Transverse colon (tissue), 4 donors: ENCODE measurements around the gene CLK4.

Source experiments
- CTCF ChIP-seq, 5 experiments: fragments of 200-600 bp in 3 of 5; fragments of 450-650 bp in 2 of 5; sonication (generic) in 3 of 5; IDR thresholded peaks; 1 replicate in 2 of 5; 2 replicates in 3 of 5; pipeline ENCODE4 v1.5.1; 2016 to 2017; ENCODE audit warnings: antibody characterized with exemption in 5 of 5, inconsistent platforms in 3 of 5, mild to moderate bottlenecking in 2 of 5, moderate library complexity in 1 of 5
- POLR2AphosphoS5 ChIP-seq, 3 donors: sonication (generic); formaldehyde crosslinking; IDR thresholded peaks; one replicate each; pipeline ENCODE4 v1.6.1; 2016; ENCODE audit warnings: antibody characterized with exemption in 3 of 3

GRCh38 chr5:178588769-178589168 lies 38.1 kb downstream of the CLK4 start:
- TF ChIP-seq CTCF (IDR thresholded peaks at IDR 0.05) (no peak), POLR2AphosphoS5 (IDR thresholded peaks at IDR 0.05) (no peak)
